HG02759 (cell line): ENCODE results near the gene MYL6B.

ENCODE experiments used
- ATAC-seq: cut with Tn5 transposase; IDR thresholded peaks from one replicate; pipeline ENCODE4 v1.9.1; 2021; ENCODE audit warnings: mild to moderate bottlenecking, moderate library complexity; ENCODE audit not compliant: unreplicated experiment

Gene MYL6B

DNA sequence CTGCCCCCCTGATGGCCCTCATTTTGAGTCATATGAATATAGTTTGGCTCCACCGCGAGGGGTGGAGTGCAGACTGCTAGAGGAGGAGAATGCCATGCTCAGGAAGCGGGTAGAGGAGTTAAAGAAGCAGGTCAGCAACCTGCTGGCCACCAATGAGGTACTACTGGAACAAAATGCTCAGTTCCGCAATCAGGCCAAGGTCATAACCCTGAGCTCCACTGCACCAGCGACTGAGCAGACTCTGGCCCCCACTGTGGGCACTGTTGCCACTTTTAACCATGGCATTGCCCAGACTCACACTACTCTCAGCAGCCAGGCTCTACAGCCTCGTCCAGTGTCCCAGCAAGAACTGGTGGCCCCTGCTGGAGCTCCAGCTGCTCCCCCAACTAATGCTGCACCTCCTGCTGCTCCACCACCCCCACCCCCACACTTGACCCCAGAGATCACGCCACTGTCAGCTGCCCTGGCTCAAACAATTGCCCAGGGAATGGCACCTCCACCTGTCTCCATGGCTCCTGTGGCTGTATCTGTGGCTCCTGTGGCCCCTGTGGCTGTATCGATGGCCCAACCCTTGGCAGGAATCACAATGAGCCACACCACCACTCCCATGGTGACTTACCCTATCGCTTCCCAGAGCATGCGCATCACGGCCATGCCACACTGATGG, 31.1 kb upstream of the MYL6B start:
- no peak for ATAC-seq

- no peak for ATAC-seq
Observed at GRCh38 chr12:56122637-56123036, 29.8 kb upstream of the MYL6B start.

DNA sequence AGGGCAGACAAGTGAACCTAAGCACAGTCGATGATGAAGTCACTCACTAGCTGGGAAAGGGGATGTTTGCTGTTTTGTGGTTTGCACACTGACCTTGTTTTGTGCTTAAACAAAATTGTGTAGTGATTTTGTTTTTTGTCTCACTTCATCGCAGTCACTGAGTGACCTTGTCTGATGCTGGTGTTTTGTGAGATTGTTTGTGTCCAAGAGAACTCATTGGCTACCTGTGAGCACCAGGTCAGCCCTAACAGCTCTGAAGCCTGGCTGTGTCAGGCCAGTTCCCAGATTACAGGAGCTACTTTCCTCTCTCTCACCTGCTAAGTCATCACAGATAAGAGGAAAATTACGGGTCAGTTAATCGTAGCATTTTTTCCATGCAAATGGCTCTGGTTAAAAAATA, 28.3 kb upstream of the MYL6B start:
- ATAC-seq: no peak

DNA sequence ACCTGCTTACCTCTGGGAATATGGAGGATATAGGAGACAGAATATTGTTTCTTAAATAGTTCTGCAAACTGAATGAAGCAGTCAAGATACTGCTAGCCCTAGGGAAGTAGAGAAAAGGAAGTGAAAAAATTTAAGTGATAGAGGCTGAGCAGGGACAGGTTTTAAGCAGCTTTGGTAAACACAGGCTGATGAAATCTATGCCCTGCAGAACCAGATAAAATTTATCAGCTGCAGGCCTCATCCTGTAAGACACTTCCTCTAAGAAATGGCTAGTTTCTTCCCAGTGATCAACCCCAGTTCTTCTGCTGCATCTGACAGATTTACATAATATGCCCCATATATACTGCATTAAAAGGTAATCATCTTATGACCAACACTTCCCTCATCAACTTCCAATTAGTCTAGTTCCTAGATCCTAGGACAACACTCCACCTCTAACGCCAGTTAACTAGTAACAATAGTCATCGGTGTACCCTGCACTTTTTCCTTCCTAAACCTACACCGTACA, 25.6 kb upstream of the MYL6B start:
- no peak for ATAC-seq

- no peak for ATAC-seq
Observed at GRCh38 chr12:56127485-56127887, 24.9 kb upstream of the MYL6B start.

DNA sequence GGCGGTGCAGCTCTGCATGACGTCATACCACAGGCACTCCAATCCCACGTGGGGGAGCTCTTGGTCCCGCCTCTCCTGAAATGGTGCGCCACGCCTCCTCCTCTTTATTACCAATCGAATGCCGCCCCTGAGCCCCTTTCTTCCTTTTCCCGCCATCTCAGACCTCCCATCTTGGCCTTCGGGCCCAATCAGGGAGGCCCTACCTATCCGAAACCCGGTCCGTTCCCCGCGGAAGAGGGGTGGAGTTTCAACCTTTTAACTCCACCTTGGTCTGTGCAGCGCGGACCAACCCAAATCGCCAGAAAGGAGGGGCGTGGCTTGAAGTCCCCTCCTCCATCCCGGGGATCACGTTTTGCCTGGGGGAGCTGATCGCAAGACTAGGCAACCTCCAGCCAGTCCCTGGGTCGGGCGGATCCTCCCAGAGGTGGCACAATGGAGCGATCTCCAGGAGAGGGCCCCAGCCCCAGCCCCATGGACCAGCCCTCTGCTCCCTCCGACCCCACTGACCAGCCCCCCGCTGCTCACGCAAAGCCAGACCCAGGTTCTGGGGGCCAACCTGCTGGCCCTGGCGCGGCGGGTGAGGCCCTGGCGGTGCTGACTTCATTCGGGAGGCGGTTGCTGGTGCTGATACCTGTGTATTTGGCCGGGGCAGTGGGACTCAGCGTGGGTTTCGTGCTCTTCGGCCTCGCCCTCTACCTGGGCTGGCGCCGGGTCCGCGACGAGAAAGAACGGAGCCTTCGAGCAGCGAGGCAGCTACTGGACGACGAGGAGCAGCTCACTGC, 24.3 kb upstream of the MYL6B start, which contains the start of gene ESYT1:
Gene ESYT1 (plus strand): TSS at position 380 of the 782 bp plus-strand sequence. CDS start 53 bp downstream, at position 433.
- ATAC-seq: peak; percentile 89

DNA sequence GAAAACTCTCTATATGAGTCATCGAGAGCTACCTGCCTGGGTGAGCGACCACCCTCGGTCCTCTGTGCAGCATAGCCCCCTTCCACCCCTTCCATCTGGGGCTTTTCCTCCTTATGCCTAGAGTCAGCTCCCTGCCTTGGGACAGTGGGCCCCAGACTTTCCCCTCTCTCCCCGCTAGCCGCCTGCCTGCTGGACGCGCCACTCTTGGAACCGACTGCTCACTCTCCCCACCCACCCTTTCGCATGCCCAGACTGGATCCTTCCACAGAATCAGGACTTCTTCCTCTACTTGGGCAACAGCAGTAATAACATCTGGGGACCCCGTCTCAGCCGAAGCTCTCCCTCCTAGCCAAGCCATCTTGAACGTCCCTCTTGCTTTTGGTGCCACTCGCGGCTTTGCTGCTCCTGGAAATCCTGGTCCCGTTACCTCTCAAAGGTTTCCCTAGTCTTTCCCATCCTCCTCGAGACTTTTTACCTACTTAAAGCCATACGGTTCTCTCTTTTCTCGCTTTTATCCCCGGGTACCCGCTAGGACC, 23.6 kb upstream of the MYL6B start:
- no peak for ATAC-seq

- peak; percentile 37 for ATAC-seq
Observed at GRCh38 chr12:56129206-56129941, 23.0 kb upstream of the MYL6B start.

DNA sequence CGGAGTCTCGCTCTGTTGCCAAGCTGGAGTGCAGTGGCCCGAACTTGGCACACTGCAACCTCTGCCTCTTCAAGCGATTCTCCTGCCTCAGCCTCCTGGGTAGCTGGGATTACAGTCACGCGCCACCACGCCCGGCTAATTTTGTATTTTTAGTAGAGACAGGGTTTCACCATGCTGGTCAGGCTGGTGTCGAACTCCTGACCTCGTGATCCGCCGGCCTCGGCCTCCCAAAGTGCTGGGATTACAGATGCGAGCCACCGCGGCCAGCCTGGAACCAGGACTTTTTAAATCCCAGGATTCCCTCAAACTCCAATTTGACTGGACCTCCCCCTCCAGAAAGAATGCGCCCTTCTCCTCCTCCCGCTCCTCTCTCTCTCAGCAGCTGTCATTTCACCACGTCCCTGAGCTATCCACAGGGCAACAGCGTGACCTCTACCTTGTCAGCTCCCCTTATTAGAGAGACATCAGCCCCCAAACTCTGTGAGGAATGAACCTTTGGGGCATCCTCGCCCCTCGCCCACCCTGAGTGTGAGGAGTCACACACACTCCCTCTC, 22.4 kb upstream of the MYL6B start:
- ATAC-seq: no peak

- no peak for ATAC-seq
Observed at GRCh38 chr12:56130876-56131275, 21.5 kb upstream of the MYL6B start.

GRCh38 chr12:56134897-56135296, 17.5 kb upstream of the MYL6B start:
- ATAC-seq: no peak

DNA sequence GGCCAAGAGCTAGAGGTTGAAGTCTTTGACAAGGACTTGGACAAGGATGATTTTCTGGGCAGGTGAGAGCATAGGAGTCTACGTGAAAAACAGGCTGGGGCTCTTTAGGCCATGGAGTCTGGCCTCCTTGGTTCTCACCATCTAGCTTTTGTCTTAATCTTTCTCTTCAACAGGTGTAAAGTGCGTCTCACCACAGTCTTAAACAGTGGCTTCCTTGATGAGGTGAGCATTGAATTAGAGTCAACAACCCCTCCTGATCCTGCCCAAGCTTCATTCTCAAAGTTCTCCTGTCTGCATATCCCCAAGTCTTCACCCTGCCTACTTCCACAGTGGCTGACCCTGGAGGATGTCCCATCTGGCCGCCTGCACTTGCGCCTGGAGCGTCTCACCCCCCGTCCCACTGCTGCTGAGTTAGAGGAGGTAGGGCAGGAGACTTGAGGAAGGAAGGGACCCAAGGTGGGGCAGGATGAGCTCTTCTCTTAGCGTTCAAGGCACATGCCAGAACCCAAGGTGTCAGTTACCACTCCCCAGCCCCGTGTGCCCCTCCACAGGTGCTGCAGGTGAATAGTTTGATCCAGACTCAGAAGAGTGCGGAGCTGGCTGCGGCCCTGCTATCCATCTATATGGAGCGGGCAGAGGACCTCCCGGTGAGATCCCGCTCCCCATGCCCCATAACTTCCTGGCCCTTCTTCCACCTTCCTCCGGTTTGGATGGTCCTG, 14.4 kb upstream of the MYL6B start:
- no peak for ATAC-seq

GRCh38 chr12:56141946-56142784, 10.2 kb upstream of the MYL6B start:
- no peak for ATAC-seq

- ATAC-seq: no peak
Observed at GRCh38 chr12:56143217-56143616, 9.2 kb upstream of the MYL6B start.

GRCh38 chr12:56143870-56144269, 8.5 kb upstream of the MYL6B start:
- ATAC-seq: no peak

DNA sequence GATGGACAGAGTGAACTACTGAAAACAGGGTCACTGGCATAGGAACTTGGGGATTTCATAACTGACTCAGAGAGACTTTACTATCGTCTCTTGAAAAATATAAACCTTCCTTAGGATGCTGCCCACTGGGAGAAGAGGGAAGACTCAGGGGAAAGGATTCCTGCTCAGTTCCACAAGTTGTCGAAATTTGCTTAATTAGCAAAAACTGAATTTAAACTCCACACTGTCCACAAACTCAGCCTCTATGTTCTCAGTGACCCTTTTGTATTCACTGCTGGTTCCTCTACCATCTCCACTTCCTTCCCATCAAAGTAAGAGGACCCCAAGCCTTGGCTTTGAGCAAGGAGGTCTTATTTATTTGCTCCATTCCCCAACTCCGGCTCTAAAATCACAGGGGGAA, 7.2 kb upstream of the MYL6B start:
- no peak for ATAC-seq

DNA sequence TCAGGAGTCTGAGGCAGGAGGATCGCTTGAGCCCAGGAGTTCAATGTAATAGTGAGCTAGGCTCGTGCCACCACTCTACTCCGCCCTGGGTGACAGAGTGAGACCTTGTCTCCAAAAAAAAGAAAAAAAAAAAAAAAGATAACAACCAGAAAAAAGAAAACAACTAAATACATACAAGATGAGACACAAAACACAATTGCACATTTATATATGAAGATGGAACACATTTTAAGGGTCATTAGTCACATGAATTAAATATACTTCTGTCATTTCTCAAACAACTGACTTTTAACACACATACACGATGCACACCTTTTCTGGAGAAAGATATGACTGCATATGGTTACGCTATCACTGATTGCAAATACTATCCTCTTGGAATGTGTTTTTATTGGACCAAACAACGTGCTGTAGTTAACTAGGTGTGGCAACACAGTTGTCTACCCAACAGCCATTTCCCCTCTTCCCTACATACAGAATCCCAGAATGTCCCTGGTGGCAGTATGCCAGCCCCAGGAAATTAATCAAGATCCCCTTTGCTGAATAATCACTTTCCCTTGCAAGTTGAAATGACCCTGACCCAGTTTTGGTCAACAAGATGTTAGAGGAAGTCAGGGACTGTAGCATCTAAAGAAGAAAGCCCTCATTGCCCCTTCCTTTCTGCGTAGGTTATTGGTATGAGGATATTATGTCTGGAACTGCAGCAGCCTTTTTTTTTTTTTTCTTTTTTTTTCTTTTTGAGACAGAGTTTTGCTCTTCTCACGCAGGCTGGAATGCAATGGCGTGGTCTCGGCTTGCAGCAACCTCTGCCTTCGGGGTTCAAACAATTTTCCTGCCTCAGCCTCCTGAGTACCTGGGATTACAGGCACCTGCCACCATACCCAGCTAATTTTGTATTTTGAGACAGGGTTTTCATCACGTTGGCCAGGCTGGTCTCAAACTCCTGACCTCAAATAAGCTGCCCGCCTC, 5.6 kb upstream of the MYL6B start:
- ATAC-seq: no peak

- no peak for ATAC-seq
Observed at GRCh38 chr12:56150563-56150962, 1.8 kb upstream of the MYL6B start.
